BJ (cell line): ENCODE measurements around the gene OPRL1. TPM values are rescaled to one million over a fixed set of nuclear protein-coding genes. Genes with fewer than 3 reads are reported as not detected.

Experiments used
- CTCF ChIA-PET: fragments of 350-600 bp; formaldehyde crosslinking; extraction: SDS; loops from one replicate; lab custom pipeline; 2021; ENCODE audit warnings: antibody characterized with exemption, inconsistent platforms; lab: Yijun Ruan, JAX
- POLR2A ChIA-PET: fragments of 300-600 bp; sonication (Branson Sonifier 250); formaldehyde crosslinking; extraction: SDS; loops from one replicate; lab custom pipeline; 2021; ENCODE audit warnings: antibody characterized with exemption; lab: Charles Lee
- DNase-seq: peaks from one replicate; pipeline ENCODE4 v3.0.0-alpha.2; 2011; ENCODE audit warnings: low read depth
- H3K27me3 ChIP-seq: 2 replicates; pipeline ENCODE4 v1.6.0; 2011; ENCODE audit warnings: low read length; ENCODE audit not compliant: control insufficient read depth, insufficient read depth
- H3K36me3 ChIP-seq: 2 replicates; pipeline ENCODE4 v1.5.1; 2011; ENCODE audit warnings: low read length; ENCODE audit not compliant: control insufficient read depth, insufficient read depth
- H3K4me3 ChIP-seq: 2 replicates; pipeline ENCODE4 v1.5.1; 2011; ENCODE audit warnings: low read depth, mild to moderate bottlenecking, control low read depth, low read length
- polyA plus RNA-seq: library from polyadenylated mRNA; depleted of rRNA; stranded (reverse); fragments of >200 nt; gene quantifications from 2 replicates; pipeline ENCODE4 v1.2.3, GENCODE V29; 2011
- TF ChIP-seq, protein P1 (sequence below): IDR thresholded peaks from 2 replicates; pipeline ENCODE4 v1.5.1; 2011; ENCODE audit warnings: low read depth, mild to moderate bottlenecking, control low read depth, inconsistent platforms, low read length, moderate library complexity; ENCODE audit not compliant: insufficient read depth

The OPRL1 gene
- polyA plus RNA-seq, 1 experiment = 0.97 TPM

DNA sequence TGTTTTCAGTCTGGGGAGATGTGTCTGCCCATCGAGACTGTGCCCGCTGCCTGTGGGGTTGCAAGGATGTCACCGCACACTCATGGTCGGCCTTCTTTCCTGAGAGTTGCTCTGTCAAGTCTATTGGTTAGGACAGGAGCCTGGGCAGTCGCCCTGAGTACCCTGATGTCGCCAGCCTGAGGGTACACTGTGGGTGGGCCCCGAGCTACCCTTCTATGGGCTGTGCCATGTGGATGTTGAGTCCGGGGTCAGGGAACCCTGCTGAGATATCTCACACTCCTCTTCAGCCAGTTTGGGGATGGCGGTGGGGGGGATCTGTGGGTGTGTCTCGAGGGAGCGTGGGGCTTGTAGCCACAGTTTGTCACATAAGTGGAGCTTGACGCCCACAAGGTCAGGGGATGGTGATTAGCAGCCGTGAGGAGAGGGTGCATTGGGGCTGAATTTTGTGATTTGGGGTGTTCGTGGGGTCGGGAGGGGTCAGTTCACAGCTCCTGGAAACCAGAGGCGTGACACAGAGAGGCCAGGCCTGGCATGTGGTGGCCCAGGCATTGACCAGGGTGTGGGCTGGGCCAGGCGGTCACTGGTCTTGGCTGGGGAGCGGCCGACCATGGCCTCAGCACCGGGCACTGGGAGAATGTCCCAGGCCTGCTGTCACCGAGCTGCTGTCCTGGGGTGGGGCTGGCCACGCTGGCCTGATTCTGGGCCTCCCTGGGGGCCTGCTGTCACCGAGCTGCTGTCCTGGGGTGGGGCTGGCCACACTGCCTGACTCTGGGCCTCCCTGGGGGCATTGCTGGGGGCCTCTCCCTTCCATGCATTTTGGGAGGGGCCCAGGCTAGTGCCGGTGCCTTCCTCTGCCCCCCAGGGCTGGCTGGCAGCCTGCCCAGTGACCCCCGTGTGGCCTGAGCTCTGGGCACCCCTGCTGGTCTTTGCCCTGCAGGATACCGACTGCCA is 29.1 kb downstream of the OPRL1 start:
- Histone ChIP-seq H3K27me3 (peaks cover 3% of the 10 kb centered on the region; the same call in 1 of the 2 replicates), H3K4me3 (no peak overlapping the region), H3K36me3 (no peaks in the 10 kb centered on the region)
- CTCF ChIA-PET = interaction anchor here (1.6 to 4.2 kb wide), 2 partner anchors 9 to 11 kb away, joined by 3 to 20 read pairs; no protein-coding TSS in a partner anchor
- POLR2A ChIA-PET = no interaction called here
- TF ChIP-seq, protein P1, sequence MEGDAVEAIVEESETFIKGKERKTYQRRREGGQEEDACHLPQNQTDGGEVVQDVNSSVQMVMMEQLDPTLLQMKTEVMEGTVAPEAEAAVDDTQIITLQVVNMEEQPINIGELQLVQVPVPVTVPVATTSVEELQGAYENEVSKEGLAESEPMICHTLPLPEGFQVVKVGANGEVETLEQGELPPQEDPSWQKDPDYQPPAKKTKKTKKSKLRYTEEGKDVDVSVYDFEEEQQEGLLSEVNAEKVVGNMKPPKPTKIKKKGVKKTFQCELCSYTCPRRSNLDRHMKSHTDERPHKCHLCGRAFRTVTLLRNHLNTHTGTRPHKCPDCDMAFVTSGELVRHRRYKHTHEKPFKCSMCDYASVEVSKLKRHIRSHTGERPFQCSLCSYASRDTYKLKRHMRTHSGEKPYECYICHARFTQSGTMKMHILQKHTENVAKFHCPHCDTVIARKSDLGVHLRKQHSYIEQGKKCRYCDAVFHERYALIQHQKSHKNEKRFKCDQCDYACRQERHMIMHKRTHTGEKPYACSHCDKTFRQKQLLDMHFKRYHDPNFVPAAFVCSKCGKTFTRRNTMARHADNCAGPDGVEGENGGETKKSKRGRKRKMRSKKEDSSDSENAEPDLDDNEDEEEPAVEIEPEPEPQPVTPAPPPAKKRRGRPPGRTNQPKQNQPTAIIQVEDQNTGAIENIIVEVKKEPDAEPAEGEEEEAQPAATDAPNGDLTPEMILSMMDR = no peak
- DNase-seq = no peak

DNA sequence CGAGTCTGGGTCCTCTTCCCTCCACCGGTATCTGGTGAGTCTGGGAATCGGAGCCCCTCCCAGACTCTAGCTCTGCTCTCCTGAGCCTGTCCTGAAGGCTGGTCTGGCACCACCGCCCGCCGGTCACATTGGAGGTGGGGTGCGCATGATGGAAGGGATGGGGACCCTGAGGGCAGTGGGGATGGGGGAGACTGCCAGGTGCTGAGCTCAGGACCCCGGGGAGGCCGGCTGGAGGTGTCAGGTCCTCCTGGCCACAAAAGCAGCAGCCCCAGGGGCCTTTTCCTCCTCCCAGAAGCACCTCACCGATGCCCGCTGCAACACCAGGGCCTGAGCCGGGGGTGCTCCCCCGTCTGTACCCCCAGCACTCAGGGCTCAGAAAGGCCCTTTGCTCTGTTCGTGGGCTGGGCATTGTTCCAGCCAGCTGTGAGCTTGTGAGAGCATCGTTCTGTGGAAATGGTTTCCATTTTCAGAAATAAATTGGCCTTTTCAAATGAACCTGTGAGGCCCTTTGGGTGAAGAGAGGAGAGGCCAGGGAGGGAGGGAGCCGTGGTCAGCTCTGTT is 30.0 kb downstream of the OPRL1 start:
- Histone ChIP-seq H3K4me3 (no peak overlapping the region), H3K36me3 (no peaks in the 10 kb centered on the region), H3K27me3 (peaks cover 3% of the 10 kb centered on the region; the same call in 1 of the 2 replicates)
- no peak for DNase-seq
- POLR2A ChIA-PET = no interaction called here
- CTCF ChIA-PET = interaction anchor here (1.1 to 4.2 kb wide), 3 partner anchors 10 to 129 kb away, joined by 3 to 20 read pairs (median 5); partner anchors contain the start of gene PRPF6
- TF ChIP-seq, protein P1 = no peak

DNA sequence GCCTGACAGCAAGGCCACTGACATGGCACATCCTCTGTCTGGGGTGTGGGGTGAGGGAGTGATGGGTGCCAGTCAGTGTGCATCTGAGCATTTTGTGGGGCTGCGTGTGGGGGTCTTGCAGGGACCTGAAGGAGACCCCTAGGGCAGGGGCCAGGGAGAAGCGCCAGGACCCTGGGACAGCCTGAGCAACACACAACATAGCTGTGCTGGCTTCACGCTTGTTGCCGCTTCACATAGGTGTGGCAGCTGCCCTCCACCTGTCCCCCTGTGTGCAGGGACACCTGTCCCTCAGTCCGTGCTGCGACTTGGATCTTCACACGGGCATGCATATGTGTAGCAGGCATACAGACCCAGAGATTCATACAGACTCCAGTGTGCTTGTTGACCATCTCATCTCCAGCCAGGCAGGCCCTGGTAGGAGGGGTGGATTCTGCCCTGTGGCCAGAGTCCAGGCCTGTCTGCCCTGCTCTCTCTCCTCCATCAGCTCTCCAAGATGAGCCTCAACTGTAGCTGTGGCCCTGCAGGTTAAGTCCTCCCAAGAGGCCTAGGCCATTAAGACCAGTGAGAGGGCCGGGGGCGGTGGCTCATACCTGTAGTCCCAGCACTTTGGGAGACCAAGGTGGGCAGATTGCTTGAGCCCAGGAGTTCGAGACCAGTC is 30.7 kb downstream of the OPRL1 start:
- Histone ChIP-seq H3K27me3 (peaks cover 3% of the 10 kb centered on the region; the same call in 1 of the 2 replicates), H3K4me3 (no peak overlapping the region), H3K36me3 (no peaks in the 10 kb centered on the region)
- POLR2A ChIA-PET = no interaction called here
- CTCF ChIA-PET = interaction anchor here (1.0 to 4.2 kb wide), 4 partner anchors 10 to 137 kb away, joined by 3 to 20 read pairs (median 4); partner anchors contain the start of gene PRPF6
- no peak for DNase-seq
- TF ChIP-seq, protein P1 = no peak

DNA sequence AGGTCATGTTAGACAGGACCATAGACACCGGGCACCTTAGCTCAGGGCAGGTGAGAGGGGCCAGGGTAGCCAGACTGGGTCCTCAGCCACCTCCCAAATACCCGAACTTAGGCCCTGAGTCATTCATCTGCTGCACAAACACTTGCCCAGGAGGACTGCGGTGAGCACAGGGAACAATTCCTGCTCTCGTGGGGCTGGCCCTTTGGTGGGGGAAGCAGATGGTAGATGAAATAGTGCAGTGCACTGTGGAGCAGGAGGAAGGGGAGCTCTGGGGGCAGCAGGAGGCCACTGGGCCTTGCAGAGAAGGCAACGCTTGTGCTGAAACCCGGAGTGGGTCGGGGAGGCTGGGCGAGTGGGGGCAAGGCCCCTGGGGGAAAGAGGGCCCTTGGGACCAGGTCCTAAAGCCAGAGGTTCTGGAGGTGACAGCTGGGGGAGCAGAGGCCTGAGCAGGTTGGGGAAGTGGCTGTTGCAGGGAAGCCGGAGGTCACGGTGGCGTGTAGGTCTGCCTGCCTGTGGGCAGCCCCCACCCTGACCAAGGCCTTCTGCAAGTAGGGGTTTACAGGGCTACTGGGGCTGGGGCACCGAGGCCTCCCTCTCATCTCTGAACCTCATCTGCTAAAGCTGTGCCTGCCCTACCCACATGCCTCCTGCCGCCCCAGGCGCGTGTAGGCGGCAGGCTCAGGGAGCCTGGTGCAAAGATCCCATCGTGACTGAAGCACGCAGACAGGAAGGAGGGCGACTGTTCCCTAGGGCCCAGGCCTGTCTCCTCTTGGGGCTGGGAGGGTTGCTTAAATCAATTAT is 32.2 kb downstream of the OPRL1 start:
- H3K4me3 ChIP-seq = no peak overlapping the region
- TF ChIP-seq, protein P1 = no peak
- CTCF ChIA-PET = interaction anchor here (1.7 kb wide), 1 partner anchor 9 kb away, joined by 5 read pairs; no protein-coding TSS in a partner anchor
- POLR2A ChIA-PET = no interaction called here
- peaks cover 3% of the 10 kb centered on the region; the same call in 1 of the 2 replicates for H3K27me3 ChIP-seq
- no peak for DNase-seq
- H3K36me3 ChIP-seq = no peaks in the 10 kb centered on the region
